OCI-LY1 (cell line): ENCODE results near the gene SH3RF3.

ENCODE experiments used
- H2AFZ ChIP-seq: fragments of 200-600 bp; sonication (generic), shearing (Covaris generic); 2 replicates; pipeline ENCODE4 v1.6.0; 2014; ENCODE audit warnings: antibody characterized with exemption, mild to moderate bottlenecking, low read length
- H3F3A ChIP-seq: fragments of 200-600 bp; sonication (generic), shearing (Covaris generic); 2 replicates; pipeline ENCODE4 v1.6.0; 2014; ENCODE audit warnings: mild to moderate bottlenecking, antibody characterized with exemption, low read length, moderate library complexity; ENCODE audit not compliant: insufficient read depth
- H3K27ac ChIP-seq: fragments of 200-600 bp; sonication (generic); 2 replicates; pipeline ENCODE4 v1.5.1; 2014; ENCODE audit warnings: low read length, mixed run types, mild to moderate bottlenecking, low read depth; ENCODE audit not compliant: poor library complexity, severe bottlenecking
- H3K27me3 ChIP-seq: fragments of 200-600 bp; sonication (generic); 2 replicates; pipeline ENCODE4 v1.6.0; 2014; ENCODE audit warnings: antibody characterized with exemption, mild to moderate bottlenecking, low read length, moderate library complexity; ENCODE audit not compliant: insufficient read depth
- H3K36me3 ChIP-seq: fragments of 200-600 bp; sonication (generic); 2 replicates; pipeline ENCODE4 v1.6.1; 2014; ENCODE audit warnings: mild to moderate bottlenecking, antibody characterized with exemption, low read length, moderate library complexity, mixed read lengths; ENCODE audit not compliant: insufficient read depth
- H3K4me1 ChIP-seq: fragments of 200-600 bp; sonication (generic); 2 replicates; pipeline ENCODE4 v1.5.1; 2014; ENCODE audit warnings: mild to moderate bottlenecking, low read length, moderate library complexity; ENCODE audit not compliant: insufficient read depth, severe bottlenecking
- H3K4me2 ChIP-seq: fragments of 200-600 bp; sonication (generic), shearing (Covaris generic); 2 replicates; pipeline ENCODE4 v1.6.1; 2014; ENCODE audit warnings: low read length
- H3K4me3 ChIP-seq: fragments of 200-600 bp; sonication (generic); 2 replicates; pipeline ENCODE4 v1.5.1; 2014; ENCODE audit warnings: low read length, low read depth, mild to moderate bottlenecking, mixed read lengths; ENCODE audit not compliant: poor library complexity, severe bottlenecking
- H3K79me2 ChIP-seq: fragments of 200-600 bp; shearing (Covaris generic); 2 replicates; pipeline ENCODE4 v1.6.1; 2016; ENCODE audit warnings: mixed run types, low read length, mixed read lengths; ENCODE audit not compliant: insufficient read depth
- H3K9ac ChIP-seq: fragments of 200-600 bp; sonication (generic), shearing (Covaris generic); 2 replicates; pipeline ENCODE4 v1.6.1; 2014; ENCODE audit warnings: mild to moderate bottlenecking, low read length, mixed read lengths
- H3K9me2 ChIP-seq: fragments of 200-600 bp; sonication (generic), shearing (Covaris generic); 2 replicates; pipeline ENCODE4 v1.6.1; 2014; ENCODE audit warnings: low read depth, mild to moderate bottlenecking, low read length, mixed read lengths
- H3K9me3 ChIP-seq: fragments of 200-600 bp; shearing (Covaris generic); 2 replicates; pipeline ENCODE4 v1.6.1; 2014; ENCODE audit warnings: low read length, mixed read lengths
- H4K20me1 ChIP-seq: fragments of 200-600 bp; sonication (generic), shearing (Covaris generic); 2 replicates; pipeline ENCODE4 v1.6.0; 2016; ENCODE audit warnings: mild to moderate bottlenecking, low read length; ENCODE audit not compliant: insufficient read depth
- EZH2 ChIP-seq: fragments of 200-600 bp; sonication (generic), shearing (Covaris generic); IDR thresholded peaks from 2 replicates; pipeline ENCODE4 v1.8.0; 2017; ENCODE audit warnings: borderline replicate concordance, mixed run types, mild to moderate bottlenecking, antibody characterized with exemption, low read length, moderate library complexity, mixed read lengths
- TF ChIP-seq, protein P1 (sequence below): fragments of 200-600 bp; sonication (generic), shearing (Covaris generic); IDR thresholded peaks from 2 replicates; pipeline ENCODE4 v1.5.1; 2017; ENCODE audit warnings: mild to moderate bottlenecking, antibody characterized with exemption, low read length, moderate library complexity, mixed read lengths

Gene SH3RF3

DNA sequence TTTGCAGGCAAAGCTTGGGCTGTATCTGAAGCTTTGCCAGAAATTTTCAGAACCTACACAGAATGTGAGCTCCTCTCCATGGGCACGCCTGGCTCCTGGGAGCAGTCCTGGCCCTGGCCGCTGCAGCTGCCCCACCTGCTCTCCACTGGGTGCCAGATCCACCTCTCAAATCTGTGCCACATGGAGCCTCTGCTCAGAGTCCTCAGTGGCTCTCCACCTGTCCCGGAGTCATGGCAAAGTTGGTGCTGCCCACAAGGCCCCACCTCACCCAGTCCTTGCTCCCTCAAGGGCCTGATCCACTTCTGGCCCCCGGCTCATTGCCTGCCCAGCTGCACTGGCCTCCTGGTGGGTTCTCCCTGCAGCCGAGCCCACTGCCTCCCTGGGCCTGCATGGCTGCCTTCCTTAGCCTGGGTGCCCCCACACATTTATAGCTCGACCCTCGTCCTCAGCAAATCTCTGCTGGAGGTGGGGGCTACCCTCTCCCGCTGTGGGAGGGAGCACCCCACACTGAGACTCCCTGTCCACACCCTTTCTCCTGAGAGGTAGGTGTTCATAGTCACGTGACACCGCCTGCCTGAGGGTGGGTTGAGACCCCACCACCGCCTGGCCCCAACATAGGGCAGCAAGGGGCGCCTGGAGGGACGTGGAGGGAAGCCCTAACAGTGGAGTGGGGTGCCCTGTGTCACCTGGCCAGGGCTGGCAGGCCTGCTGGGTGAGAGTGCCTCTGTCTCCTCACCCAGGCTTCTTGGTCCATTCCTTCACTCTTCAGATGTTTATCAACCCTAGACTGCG, 224.1 kb downstream of the SH3RF3 start:
- Histone ChIP-seq H2AFZ (no peak overlapping the region), H3F3A (no peaks in the 10 kb centered on the region), H3K9me3 (no peaks in the 10 kb centered on the region), H3K4me1 (no peaks in the 10 kb centered on the region), H3K9ac (no peak overlapping the region), H3K27me3 (no peaks in the 10 kb centered on the region), H3K36me3 (no peaks in the 10 kb centered on the region), H3K79me2 (no peaks in the 10 kb centered on the region), H3K27ac (no peak overlapping the region), H3K9me2 (no peaks in the 10 kb centered on the region), H3K4me3 (no peak overlapping the region), H4K20me1 (no peaks in the 10 kb centered on the region), H3K4me2 (no peak overlapping the region)
- TF ChIP-seq, protein P1, sequence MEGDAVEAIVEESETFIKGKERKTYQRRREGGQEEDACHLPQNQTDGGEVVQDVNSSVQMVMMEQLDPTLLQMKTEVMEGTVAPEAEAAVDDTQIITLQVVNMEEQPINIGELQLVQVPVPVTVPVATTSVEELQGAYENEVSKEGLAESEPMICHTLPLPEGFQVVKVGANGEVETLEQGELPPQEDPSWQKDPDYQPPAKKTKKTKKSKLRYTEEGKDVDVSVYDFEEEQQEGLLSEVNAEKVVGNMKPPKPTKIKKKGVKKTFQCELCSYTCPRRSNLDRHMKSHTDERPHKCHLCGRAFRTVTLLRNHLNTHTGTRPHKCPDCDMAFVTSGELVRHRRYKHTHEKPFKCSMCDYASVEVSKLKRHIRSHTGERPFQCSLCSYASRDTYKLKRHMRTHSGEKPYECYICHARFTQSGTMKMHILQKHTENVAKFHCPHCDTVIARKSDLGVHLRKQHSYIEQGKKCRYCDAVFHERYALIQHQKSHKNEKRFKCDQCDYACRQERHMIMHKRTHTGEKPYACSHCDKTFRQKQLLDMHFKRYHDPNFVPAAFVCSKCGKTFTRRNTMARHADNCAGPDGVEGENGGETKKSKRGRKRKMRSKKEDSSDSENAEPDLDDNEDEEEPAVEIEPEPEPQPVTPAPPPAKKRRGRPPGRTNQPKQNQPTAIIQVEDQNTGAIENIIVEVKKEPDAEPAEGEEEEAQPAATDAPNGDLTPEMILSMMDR = no peak
- TF ChIP-seq EZH2 = no peak

DNA sequence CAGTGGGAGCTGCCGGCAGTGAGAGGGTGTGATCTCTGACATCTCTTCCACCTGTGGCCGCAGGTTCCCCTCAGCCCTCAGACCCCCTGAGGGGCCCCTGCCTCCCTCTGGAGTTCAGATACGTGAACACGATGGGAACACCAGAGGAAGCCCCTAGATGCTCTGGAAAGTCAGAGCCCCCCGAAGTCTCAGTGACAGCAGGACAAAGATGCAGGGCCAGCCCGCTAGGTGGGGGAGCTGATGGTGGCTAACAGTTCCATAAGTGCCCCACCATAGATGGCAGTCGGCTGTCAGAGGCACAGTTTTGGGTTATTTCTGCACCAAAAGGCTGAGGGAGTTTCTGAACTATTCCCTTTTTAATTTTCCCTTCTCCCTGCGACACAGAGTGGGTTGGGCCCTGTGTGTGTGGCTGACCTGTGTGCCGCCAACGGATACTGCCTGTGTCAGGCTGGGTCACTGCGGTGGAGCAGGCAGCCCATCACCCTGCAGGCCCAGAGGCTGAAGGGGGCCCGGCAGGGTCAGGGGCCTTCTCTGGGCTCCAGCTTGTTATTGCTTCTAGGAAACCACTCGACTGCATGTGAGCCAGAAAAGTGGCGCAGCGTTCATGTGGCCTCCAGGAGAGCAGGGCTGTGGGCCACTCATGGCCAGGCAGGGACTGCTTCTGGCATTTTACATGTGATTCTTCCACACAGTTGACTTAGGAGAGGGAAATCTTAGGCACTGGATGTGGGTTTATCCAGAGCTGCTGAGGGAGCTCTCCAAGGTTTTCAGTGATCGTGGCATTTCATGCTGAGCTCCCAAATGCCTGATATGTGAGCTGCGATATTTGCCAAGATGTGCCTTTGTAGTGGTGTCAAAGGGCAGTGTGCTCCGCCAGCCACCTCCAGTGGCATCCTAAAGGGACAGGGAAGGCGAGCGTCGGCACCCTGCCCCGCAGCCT, 225.1 kb downstream of the SH3RF3 start:
- Histone ChIP-seq H3K4me1 (no peaks in the 10 kb centered on the region), H3K9me2 (no peaks in the 10 kb centered on the region), H3K4me3 (no peak overlapping the region), H3K27ac (no peak overlapping the region), H4K20me1 (no peaks in the 10 kb centered on the region), H3K9me3 (no peaks in the 10 kb centered on the region), H3F3A (no peaks in the 10 kb centered on the region), H2AFZ (no peak overlapping the region), H3K4me2 (no peak overlapping the region), H3K79me2 (no peaks in the 10 kb centered on the region), H3K9ac (no peak overlapping the region), H3K27me3 (no peaks in the 10 kb centered on the region), H3K36me3 (no peaks in the 10 kb centered on the region)
- TF ChIP-seq, protein P1 = no peak
- TF ChIP-seq EZH2 = no peak

DNA sequence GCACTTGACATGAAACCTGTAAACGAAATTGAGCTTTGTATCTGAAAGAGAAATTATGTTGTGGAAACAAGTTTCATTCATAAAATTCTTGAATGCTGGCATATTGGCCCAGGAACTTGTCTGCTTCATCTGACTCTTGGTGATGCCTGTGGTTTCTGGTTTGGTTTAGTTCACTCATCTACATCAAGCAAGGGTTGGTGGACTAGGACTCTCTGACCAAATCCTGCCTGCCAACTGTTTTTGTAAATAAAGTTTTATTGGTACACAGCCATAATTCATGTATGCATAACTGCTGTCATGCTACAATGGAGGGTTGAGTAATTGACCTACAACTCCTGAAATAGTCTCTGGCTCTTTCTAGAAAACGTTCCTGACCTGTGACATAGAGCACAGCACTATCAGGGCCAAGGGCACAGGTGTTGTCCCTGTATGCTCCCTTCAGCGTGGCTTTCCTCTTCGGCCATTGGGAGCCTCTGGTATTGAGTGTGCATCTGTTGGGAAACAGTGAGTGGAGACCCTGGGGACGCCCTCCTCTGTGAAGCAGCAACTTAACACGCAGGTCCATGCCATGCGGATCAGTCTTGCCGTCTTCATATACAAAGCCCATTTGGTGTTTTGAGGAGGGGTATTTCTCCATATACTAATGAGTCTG, 226.3 kb downstream of the SH3RF3 start:
- no peak overlapping the region for H3K27ac ChIP-seq
- no peaks in the 10 kb centered on the region for H4K20me1 ChIP-seq
- H3K9ac ChIP-seq = no peak overlapping the region
- no peak overlapping the region for H3K4me2 ChIP-seq
- H3K4me1 ChIP-seq = no peaks in the 10 kb centered on the region
- no peaks in the 10 kb centered on the region for H3K9me2 ChIP-seq
- H3F3A ChIP-seq = no peaks in the 10 kb centered on the region
- no peak for TF ChIP-seq EZH2
- TF ChIP-seq, protein P1 = no peak
- no peaks in the 10 kb centered on the region for H3K79me2 ChIP-seq
- no peaks in the 10 kb centered on the region for H3K27me3 ChIP-seq
- H2AFZ ChIP-seq = no peak overlapping the region
- no peaks in the 10 kb centered on the region for H3K9me3 ChIP-seq
- H3K4me3 ChIP-seq = no peak overlapping the region
- H3K36me3 ChIP-seq = no peaks in the 10 kb centered on the region
